ENCODE results near the gene USB1.

Gene USB1

DNA sequence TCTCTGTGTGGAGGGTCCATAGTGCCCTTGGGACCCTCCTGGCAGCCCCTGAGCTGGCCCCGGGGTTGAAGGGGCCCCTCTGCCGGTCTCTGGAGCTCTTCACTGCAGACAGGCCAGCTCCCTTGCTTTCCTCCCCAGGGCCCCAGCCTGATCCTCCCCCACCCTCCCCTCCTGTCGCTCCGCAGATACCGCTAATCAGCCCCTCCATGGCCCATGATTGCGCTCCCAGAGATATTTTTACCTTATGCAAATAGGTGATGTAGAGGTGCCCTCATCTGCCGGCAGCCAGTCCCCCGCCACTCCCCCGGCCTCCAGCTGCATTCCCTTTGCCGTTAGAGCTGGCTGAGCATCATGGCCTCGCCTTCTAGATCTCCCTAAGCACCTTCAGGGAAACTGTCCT is 33.6 kb downstream of the USB1 start:
- no peak for DNase-seq (ENCODE audit: low read depth)

DNA sequence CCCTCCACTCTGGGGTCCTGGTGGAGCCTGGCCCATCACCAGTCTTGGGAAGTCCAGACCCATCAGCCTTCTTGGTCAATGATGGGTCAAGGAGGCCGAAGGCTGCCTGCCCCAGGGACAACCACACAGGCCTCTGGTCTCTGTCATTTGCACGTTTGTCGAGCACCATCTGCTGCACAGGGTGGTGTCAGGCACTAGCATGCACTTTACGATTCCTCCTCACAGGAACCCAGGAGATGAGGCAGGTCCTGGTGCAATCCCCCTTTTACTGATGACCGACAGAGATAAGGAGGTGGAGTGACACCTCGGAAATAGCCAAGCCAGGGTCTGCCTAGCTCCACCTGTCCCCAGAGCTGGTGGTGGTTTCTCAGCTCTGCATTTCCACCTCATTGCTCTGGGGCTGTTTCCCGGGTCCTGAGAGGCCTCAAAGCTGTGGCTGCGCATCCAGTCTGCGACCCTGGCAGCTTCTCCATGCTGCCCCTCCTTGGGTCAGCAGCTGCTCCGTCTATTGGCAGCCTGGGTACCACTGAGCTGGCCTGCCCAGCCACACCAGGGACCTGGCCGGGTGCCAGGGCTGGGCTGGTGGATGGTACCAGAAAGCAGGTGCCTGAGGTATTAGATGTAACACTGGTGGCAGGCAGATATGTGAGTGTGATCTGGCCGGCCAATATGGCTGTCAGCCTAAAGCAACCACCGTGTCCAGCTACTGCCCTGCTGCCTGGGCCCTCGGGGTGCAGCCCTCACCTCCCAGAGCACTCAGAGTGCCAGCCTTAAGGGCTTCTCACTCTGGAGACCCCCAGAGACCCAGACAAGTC is 34.4 kb downstream of the USB1 start:
- DNase-seq (ENCODE audit: low read depth) = no peak

DNA sequence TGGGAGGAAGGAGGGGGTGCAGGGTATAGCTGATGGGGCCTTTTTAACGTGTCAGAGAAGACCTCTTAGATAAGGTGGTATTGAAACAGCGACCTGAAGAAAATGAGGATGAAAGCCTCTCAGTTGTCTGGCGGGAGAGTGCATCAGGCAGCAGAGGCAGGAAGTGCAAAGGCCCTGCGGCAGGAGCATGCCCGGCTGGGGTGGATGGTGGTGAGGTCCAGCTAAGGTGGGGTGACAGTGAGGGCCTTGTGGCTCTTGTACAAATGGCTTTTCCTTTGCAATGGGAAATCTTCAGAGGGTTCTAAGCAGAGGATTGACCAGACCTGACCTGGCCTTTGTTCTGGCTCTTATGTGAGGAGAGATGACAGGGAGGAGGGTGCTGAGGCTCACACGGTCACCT is 35.7 kb downstream of the USB1 start:
- no peak for DNase-seq (ENCODE audit: low read depth)

DNA sequence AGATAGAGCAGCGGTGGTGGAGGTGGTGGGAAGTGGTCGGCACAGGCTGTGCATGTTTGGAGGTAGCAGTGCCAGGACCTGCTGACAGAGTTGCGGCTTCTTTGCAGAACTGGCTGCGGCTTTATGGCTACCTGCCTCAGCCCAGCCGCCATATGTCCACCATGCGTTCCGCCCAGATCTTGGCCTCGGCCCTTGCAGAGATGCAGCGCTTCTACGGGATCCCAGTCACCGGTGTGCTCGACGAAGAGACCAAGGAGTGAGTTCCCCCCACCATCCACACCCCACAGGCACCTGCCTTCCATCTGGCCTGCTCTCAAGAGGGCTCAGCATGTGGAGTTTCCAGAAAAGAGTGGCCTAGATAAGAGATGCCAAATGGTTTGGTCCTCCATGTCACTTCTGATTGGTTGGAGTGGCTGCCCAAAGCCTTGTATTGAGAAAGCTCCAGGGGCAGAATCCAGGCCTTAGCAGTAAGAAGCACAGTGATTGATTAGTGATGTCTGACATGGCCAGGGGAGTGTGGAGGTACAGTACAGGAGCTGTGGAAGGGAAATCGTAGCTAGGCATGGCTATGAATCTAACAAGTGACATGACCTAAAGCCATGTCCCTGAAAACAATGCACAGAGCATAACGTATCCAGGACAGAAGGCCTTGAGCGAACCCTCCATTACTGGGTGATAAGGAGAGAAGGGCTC is 36.3 kb downstream of the USB1 start:
- DNase-seq (ENCODE audit: low read depth) = no peak

DNA sequence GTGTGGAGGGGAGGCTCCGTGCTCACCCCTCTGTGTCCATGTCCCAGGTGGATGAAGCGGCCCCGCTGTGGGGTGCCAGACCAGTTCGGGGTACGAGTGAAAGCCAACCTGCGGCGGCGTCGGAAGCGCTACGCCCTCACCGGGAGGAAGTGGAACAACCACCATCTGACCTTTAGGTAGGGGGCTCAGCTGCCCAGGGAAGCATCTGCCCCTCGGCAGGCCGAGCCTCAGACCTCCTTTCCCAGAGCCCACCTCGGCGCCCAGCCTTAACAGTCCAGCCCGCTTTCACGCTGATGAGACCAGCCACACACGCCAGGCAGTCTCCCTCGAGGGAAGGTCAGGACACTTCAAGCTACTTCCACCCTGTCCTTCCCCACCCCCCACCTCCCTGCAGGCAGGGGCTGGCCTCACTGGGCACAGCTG is 37.0 kb downstream of the USB1 start:
- no peak for DNase-seq (ENCODE audit: low read depth)

DNA sequence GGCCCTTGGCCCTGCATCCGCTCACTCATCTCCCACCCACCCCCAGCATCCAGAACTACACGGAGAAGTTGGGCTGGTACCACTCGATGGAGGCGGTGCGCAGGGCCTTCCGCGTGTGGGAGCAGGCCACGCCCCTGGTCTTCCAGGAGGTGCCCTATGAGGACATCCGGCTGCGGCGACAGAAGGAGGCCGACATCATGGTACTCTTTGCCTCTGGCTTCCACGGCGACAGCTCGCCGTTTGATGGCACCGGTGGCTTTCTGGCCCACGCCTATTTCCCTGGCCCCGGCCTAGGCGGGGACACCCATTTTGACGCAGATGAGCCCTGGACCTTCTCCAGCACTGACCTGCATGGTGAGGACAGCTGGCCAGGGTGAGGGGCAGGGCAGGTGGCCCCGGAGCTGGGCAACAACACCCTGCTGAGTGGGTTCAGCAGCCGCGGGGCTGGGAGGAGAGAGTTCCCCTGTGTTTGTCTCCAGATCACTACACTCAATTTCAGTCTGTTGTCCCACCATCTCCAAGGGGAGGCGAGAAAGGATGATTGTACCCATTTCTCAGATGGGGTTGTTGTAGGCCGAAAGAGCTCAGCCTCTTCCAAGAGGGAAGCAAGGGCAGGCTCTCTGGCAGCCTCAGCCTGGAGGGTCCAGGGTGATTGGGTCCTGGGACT is 38.8 kb downstream of the USB1 start:
- no peak for DNase-seq (ENCODE audit: low read depth)

DNA sequence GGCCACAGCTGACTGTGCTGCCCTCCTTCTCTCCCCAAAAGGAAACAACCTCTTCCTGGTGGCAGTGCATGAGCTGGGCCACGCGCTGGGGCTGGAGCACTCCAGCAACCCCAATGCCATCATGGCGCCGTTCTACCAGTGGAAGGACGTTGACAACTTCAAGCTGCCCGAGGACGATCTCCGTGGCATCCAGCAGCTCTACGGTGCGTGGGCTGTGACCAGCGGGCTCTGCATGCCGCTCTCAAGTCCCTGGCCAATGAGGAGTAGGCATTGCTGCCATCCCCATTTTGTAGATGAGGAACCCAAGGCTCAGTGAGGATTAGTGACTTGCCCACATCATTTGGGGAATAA is 39.3 kb downstream of the USB1 start:
- no peak for DNase-seq (ENCODE audit: low read depth)

DNA sequence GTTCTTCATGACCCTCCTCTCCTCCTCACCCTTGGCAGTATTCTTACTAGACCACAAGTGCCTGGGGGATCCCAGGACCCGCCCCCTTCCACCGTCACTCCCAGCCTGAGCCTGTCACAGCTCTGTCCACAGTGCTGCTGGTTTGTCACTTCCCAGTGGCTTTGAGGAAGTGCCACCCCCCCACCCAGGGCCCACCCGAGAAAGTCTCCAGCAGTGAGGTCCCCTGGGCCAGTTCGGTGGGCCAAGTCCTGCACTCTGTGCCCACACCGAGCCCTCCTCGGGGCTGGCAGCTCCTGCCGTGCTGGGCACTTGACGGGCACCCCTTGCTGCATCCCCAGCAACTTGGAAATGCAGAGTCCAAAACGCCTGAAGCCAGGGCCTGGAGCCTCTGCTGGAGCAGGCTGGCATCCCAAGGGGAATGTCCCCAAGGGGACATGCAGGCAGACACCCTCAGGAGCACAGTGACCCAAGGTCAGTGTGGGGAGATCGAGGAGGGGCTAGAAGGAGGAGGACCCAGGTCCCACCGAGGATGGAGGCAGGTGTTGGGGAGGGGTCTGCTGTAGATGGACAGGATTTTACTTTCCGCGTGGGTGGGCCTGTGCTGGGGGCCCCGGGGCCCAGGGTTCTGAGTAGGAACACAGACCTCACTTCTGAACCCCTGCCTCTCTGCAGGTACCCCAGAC is 39.9 kb downstream of the USB1 start:
- no peak for DNase-seq (ENCODE audit: low read depth)

DNA sequence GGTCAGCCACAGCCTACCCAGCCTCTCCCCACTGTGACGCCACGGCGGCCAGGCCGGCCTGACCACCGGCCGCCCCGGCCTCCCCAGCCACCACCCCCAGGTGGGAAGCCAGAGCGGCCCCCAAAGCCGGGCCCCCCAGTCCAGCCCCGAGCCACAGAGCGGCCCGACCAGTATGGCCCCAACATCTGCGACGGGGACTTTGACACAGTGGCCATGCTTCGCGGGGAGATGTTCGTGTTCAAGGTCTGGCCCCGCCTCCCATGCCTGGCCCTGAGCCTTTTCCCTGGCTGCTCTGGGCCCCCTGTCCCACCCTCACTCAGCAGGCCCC is 40.4 kb downstream of the USB1 start:
- DNase-seq (ENCODE audit: low read depth) = no peak

DNA sequence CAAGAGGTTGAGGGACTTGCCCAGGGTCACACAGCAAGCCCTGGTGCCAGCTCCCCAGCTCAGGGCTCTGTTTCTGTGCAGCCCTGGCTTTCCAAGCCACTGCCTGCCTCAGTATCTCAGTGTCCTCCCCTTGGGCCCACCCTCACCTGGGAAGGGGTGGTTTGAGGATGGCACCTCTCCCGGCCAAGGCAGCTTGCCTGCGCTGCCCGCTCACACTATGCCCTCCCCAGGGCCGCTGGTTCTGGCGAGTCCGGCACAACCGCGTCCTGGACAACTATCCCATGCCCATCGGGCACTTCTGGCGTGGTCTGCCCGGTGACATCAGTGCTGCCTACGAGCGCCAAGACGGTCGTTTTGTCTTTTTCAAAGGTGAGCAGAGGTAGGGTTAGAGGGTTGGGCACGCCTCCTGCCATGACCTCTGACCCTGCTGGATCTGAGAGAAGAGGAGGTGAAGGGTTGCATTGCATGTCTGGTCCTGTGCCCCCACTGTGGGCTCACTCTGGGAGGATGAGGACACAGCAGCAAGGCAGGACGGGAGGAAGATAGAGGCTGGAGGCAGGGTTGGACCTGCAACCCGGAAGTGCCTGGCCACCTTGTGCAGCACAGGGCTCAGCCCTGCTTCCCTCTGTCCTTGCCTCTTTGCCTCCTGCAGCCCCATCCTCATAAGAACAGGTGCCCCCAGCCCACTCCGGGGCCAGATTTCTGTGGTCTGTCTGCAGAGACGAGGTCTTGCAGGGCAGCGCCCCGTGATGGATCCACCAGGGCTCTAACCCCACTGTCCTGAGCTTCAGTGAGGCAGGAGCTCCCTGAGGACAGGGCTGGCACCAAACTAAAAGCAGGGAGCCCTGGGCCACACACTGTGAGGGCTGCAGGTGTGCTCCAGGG is 41.0 kb downstream of the USB1 start:
- no peak for DNase-seq (ENCODE audit: low read depth)

DNA sequence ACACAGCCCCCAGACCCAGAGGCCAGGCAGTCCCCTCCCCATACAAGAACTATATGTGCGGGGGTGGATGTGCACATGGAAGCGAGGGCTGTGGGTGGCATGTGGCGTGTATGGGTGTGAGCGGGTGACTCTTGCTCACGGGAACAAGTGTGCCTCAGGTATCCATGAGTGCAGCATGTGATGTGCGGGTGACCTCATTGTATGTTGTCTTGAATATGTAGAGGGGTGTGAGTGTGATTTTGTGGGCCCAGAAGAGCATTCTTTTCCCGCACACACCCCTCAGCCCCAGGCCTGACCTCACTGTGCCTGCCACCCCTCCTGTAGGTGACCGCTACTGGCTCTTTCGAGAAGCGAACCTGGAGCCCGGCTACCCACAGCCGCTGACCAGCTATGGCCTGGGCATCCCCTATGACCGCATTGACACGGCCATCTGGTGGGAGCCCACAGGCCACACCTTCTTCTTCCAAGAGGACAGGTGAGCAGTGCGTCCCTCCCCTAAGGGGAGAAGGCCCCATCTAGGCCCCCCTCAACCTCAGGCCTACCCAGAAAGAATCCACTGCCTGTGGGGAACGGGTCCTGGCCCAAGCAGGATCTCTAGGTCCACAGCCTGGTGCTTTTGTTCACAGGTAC is 41.8 kb downstream of the USB1 start:
- no peak for DNase-seq (ENCODE audit: low read depth)

DNA sequence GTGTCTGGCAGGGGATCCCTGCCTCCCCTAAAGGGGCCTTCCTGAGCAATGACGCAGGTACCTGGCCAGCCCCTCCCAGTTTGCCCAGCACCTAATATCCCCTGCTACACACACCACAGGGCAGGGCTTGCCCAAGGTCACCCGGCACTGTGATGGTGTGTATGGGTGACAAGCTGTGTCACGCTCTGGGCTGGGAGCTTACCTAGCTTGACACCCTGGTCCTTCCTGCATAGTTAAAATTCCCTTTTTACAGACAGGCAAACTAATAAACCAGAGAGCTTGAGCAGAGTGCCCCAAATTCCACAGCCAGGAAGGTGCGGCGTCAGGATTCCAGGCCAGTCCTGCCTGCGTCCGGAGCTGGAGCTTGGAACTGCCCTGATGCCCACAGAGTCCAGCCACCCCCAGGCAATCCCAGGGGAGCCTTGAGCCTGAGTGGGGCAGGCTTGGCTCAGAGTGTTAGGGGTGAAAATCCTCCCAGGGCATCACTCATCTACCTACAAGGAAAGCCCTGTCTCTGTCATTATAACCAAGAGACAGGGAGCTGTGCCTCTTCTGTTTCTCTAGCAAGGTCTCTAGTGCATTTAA is 42.5 kb downstream of the USB1 start:
- no peak for DNase-seq (ENCODE audit: low read depth)

DNA sequence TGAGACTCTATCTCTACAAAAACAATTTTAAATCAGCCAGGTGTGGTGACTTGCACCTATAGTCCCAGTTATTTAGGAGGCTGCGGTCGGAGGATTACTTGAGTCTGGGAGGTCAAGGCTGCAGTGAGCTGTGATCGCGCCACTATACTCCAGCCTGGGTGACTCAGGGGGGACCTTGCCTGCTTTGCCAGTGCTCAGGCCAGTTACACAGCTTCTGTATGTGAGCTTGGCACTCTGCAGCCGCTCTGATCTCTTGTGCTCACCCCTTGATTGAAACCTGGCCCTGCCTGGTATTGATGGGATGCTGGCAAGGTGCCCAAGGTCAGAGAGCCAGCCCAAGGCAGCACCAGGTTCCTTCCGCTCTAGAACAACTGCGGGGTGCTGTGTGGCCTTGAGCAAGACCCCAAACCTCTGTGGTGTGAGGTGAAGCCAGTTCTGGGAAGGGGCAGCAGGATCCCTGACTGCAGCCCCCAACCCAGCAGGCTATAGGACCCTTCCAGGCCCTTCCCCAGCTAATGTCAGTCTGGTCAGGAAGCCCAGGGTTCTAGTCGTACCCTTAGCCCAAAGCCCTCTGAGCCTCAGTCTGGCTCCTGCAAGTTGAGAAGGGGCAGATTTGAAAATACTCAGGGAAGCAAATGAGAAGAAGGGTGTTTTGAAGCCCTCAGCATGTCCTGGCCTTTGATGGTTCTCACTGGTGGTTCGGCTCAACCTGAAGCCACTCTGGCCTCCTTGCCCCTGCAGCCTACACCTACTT is 43.2 kb downstream of the USB1 start:
- DNase-seq (ENCODE audit: low read depth) = no peak

DNA sequence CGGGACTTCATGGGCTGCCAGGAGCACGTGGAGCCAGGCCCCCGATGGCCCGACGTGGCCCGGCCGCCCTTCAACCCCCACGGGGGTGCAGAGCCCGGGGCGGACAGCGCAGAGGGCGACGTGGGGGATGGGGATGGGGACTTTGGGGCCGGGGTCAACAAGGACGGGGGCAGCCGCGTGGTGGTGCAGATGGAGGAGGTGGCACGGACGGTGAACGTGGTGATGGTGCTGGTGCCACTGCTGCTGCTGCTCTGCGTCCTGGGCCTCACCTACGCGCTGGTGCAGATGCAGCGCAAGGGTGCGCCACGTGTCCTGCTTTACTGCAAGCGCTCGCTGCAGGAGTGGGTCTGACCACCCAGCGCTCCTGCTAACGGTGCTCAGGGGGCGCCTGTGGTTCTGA is 43.9 kb downstream of the USB1 start:
- DNase-seq (ENCODE audit: low read depth) = no peak

DNA sequence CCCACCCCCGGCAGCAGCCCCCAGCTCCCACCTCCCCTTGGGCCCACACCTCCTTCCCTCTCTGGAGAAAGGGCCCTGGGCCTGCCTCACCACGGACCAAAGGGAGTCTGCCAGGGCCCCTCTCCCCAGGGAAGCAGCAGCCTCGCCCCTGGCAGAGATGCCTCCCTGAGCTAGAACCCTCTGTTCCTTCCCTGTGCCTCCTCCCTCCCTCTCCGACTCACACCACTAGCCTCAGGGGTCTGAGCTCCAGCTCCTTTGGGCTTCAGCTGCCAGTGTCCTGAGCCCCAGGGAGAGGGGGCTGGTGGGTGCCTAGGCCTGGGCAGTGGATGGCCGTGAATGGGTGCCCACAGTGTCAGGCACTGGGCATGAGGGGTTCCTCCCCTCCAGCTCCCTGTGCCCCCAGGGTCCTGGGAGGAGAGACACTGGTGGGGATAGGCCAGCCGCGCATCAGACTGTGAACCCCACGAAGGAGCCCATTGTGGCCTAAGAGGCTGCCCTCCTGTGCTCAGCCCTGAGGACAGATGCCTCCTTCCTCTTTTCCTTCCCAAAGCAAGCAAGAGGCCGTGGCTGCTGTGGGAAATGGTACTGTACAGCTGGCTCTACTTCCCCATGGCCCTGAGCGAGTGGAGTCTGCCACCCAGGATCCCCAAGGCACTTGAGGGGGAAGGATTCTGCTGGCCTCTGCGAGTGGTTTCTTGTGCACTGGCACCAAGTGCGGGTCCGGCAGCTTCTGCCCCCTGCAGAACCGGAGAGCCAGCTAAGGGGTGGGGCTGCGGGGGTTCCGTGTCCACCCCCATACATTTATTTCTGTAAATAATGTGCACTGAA is 45.1 kb downstream of the USB1 start:
- DNase-seq (ENCODE audit: low read depth) = no peak

DNA sequence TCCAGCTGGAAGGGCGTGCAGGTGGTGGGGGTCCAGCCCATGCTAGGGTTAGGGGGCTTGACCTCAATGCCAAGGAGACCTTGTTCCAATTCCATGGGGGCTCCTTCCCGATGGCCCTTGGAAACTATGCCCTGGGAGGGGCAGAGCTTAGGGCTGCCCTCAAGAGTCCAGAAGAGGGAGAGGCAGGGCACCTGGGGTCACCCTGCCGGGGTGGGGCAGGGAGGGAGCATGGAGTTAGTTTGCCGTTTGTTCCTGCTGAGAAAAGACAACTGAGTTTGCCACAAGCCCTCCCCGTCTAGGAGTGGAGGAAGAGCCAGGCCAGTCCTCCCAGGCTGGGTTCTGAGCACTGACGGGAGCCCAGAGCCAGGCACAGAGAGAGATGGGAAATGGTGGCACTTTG is 45.7 kb downstream of the USB1 start:
- no peak for DNase-seq (ENCODE audit: low read depth)

DNA sequence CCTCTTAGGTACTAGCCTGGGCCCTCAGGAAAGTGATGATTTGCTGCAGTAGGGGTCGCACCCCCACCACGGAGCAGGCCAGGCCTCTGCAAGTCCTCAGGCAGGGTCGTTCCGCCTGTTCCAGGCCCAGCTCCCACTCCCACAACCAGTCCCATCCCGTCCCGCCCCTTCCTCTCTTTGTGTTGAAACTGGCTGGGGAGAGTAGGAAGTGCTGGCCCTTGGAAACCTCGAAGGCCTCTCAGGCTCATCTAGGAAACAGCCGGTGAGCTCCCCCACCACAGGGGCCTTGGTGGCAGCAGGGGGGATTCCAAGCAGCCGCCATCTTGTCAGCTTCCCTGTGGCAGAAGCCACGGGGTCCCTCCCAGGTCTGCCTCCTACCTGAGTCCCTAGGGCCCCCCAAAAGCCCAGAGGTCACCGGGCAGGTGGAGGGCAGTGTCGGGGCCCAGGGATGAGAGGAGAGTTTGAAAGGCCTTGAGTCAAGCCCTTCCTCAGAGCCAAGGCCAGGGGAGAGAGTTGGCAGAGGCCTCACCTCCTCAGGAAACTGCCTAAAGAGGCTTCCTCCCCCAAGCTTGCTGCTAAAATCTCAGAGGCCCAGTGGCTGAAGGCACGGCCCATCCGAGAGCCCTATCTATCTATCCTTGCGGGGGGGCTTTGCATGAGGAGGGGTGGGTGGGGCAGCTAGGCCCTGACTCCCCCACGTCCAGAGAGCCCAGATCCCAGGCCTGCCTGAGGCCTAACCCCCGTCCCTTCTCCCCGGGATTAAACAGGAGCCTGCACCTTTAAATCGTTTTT is 46.5 kb downstream of the USB1 start:
- no peak for DNase-seq (ENCODE audit: low read depth)

DNA sequence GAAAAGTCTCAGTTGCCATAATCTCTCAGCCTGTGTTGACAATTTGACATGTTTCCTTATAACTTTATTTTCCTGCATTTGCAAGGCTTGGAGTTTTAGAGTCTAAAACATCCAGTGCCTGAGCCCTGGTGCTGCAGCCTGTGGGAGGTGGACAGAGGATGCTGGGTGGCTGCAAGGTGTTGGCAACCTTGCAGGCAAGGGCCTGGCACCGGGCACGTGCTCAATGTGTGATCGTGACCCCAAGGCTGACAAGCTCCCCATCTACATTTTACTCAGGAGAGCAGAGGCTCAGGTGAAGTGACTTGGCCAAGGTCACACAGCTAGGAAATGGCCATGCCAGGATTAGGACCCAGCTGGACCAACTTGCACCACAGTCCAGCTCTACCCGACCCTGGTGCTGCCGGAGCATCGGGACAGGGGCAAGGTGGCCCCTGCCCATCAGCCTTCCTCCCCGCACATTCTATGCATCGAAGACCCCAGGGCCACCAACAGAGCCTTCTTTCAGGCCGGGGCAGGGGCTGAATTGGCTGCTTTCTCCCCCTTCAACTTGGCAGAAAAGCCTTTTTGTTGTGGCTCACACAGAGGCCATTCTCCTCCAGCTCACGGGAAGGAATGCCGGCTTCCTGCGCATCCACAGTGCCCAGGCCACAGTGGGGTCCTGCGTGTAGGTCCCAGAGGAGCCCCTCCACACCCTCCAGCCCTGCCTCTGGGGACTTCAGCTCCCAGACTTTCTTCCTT is 47.5 kb downstream of the USB1 start:
- DNase-seq (ENCODE audit: low read depth) = no peak

Data from fibroblast of the conjunctiva (primary cell).